Gastroesophageal sphincter (tissue), 3 donors: ENCODE data around the gene GPR137B.

ENCODE experiments used
- CTCF ChIP-seq, 4 experiments: fragments of 200-600 bp in 2 of 4; fragments of 450-650 bp in 2 of 4; sonication (generic) in 1 of 4; IDR thresholded peaks; one replicate each; pipeline ENCODE4 v1.5.1; 2017 to 2019; ENCODE audit warnings: antibody characterized with exemption in 4 of 4, mild to moderate bottlenecking in 2 of 4, moderate library complexity in 2 of 4
- EP300 ChIP-seq: sonication (generic); formaldehyde crosslinking; IDR thresholded peaks from one replicate; pipeline ENCODE4 v1.6.1; 2017; ENCODE audit warnings: antibody characterized with exemption, mild to moderate bottlenecking
- POLR2A ChIP-seq, 2 donors: fragments of 450-650 bp; IDR thresholded peaks; one replicate each; pipeline ENCODE4 v1.6.1; 2017; ENCODE audit warnings: antibody characterized with exemption in 2 of 2, mild to moderate bottlenecking in 2 of 2, moderate library complexity in 1 of 2
- POLR2AphosphoS5 ChIP-seq: sonication (generic); formaldehyde crosslinking; IDR thresholded peaks from one replicate; pipeline ENCODE4 v1.6.1; 2017; ENCODE audit warnings: antibody characterized with exemption

GRCh38 chr1:236103059-236103458, 39.3 kb upstream of the GPR137B start:
- TF ChIP-seq CTCF (IDR thresholded peaks at IDR 0.05) (no peak), EP300 (no peak), POLR2A (IDR thresholded peaks at IDR 0.05) (no peak), POLR2AphosphoS5 (no peak)
